Transverse colon (tissue), 4 donors: ENCODE measurements around the gene PTGDR2. TPM values are rescaled to one million over a fixed set of nuclear protein-coding genes. Genes with fewer than 3 reads are reported as not detected.

Source experiments
- DNase-seq: peaks from one replicate; pipeline ENCODE4 v3.0.0-alpha.2; 2019
- H3K27ac ChIP-seq, 4 donors: fragments of 200-600 bp; sonication (generic); 2 replicates each; pipeline ENCODE4 v1.5.1; 2016 to 2018; ENCODE audit warnings: inconsistent platforms in 4 of 4
- H3K27me3 ChIP-seq: fragments of 200-600 bp; sonication (generic); 2 replicates; pipeline ENCODE4 v1.5.1; 2017; ENCODE audit warnings: inconsistent platforms
- H3K36me3 ChIP-seq, 4 donors: fragments of 200-600 bp; sonication (generic); 2 replicates each; pipeline ENCODE4 v1.5.1; 2017 to 2019; ENCODE audit warnings: inconsistent platforms in 4 of 4
- H3K4me1 ChIP-seq, 4 donors: fragments of 200-600 bp; sonication (generic); 2 replicates each; pipeline ENCODE4 v1.5.1; 2017 to 2020; ENCODE audit warnings: inconsistent platforms in 4 of 4
- H3K4me3 ChIP-seq, 4 donors: fragments of 200-600 bp; sonication (generic); 1 replicate in 1 of 4; 2 replicates in 3 of 4; pipeline versions ENCODE4 v1.5.1 to v1.6.1; 2017 to 2019; ENCODE audit warnings: inconsistent platforms in 4 of 4
- H3K9me3 ChIP-seq, 2 donors: fragments of 200-600 bp; sonication (generic); 2 replicates each; pipeline ENCODE4 v1.5.1; 2017 to 2019; ENCODE audit warnings: inconsistent platforms in 2 of 2
- CTCF ChIP-seq, 5 experiments: fragments of 200-600 bp in 3 of 5; fragments of 450-650 bp in 2 of 5; sonication (generic) in 3 of 5; IDR thresholded peaks; 1 replicate in 2 of 5; 2 replicates in 3 of 5; pipeline ENCODE4 v1.5.1; 2016 to 2017; ENCODE audit warnings: antibody characterized with exemption in 5 of 5, inconsistent platforms in 3 of 5, mild to moderate bottlenecking in 2 of 5, moderate library complexity in 1 of 5
- EP300 ChIP-seq: sonication (generic); formaldehyde crosslinking; IDR thresholded peaks from one replicate; pipeline ENCODE4 v1.6.1; 2017; ENCODE audit warnings: antibody characterized with exemption, low read depth
- POLR2A ChIP-seq: fragments of 450-650 bp; IDR thresholded peaks from one replicate; pipeline ENCODE4 v1.6.1; 2016; ENCODE audit warnings: antibody characterized with exemption, mild to moderate bottlenecking, moderate library complexity
- POLR2AphosphoS5 ChIP-seq, 3 donors: sonication (generic); formaldehyde crosslinking; IDR thresholded peaks; one replicate each; pipeline ENCODE4 v1.6.1; 2016; ENCODE audit warnings: antibody characterized with exemption in 3 of 3
- WGBS, 2 donors: methylation state at CpG; one replicate each; pipeline ENCODE4 v1.1.5; 2018; ENCODE audit warnings: low coverage in 1 of 2; 5-methylcytosine and 5-hydroxymethylcytosine counted together
- in situ Hi-C, 4 donors: fragments of 200-750 bp; cut with MboI; loops; one replicate each; pipeline versions ENCODE4 v1.15.0 to v1.15.1; 2017; ENCODE audit warnings: low sequenced_read_pairs in 3 of 4, low pct_ligation_motif_present in 1 of 4, low pct_unique_long_range_greater_than_20kb in 1 of 4
- intact Hi-C: fragments of 100-400 bp; cut with DNase I; formaldehyde crosslinking; loops from one replicate; pipeline ENCODE4 v1.15.1; 2023; ENCODE audit warnings: low total_unique reads
- total RNA-seq, 4 donors: library from RNA; depleted of rRNA; stranded (reverse); fragments of >200 nt; gene quantifications; one replicate each; pipeline ENCODE4 v1.1.0, GENCODE V29; 2016

The PTGDR2 gene
- total RNA-seq, 4 donors from 2014 or later, result 3.5 to 36.6 (median 4.5) TPM; not detected in 1

- DNase-seq, result peak; percentile 86
- H3K36me3 ChIP-seq, result peaks cover 0 to 17% (median 6%) of the 10 kb centered on the region in 4 donors
- TF ChIP-seq EP300, result no peak
- peak; percentile 29 for TF ChIP-seq POLR2A
- TF ChIP-seq CTCF (IDR thresholded peaks at IDR 0.05), result peak in 1 of 5 experiments; percentile 13
- TF ChIP-seq POLR2AphosphoS5 (IDR thresholded peaks at IDR 0.05), result peak in 1 of 3 donors; percentile 57
- H3K4me3 ChIP-seq, result peak overlapping the region in 3 of 4 donors; percentile 31 to 46 (median 32)
- no peaks in the 10 kb centered on the region for H3K9me3 ChIP-seq
- peak overlapping the region; percentile 75 to 84 (median 78) for H3K27ac ChIP-seq
- peaks cover 0 to 10% (median 4%) of the 10 kb centered on the region in 4 donors for H3K4me1 ChIP-seq
- intact Hi-C loops (no loop called here), in situ Hi-C loops (no loop called here)
- 52 to 100% methylated on average over 1 to 67 of the region's 78 CpGs for WGBS, 2 donors
- H3K27me3 ChIP-seq, result no peaks in the 10 kb centered on the region
Measured at GRCh38 chr11:60852117-60852981, 3.4 kb downstream of the PTGDR2 start.

GRCh38 chr11:60851327-60852104, 4.2 kb downstream of the PTGDR2 start:
- intact Hi-C loops (no loop called here), in situ Hi-C loops (no loop called here)
- Histone ChIP-seq H3K4me3 (peak overlapping the region in 2 of 4 donors; percentile 31 to 46), H3K9me3 (no peaks in the 10 kb centered on the region), H3K4me1 (peaks cover 0 to 10% (median 4%) of the 10 kb centered on the region in 4 donors), H3K27me3 (no peaks in the 10 kb centered on the region), H3K36me3 (peaks cover 0 to 18% (median 6%) of the 10 kb centered on the region in 4 donors), H3K27ac (peak overlapping the region; percentile 75 to 84 (median 78))
- no peak for DNase-seq
- no peak for TF ChIP-seq POLR2AphosphoS5 (IDR thresholded peaks at IDR 0.05)
- no peak for TF ChIP-seq CTCF (IDR thresholded peaks at IDR 0.05)
- TF ChIP-seq EP300, result no peak
- no peak for TF ChIP-seq POLR2A
- 87 to 91% methylated on average over 3 to 17 of the region's 17 CpGs for whole genome bisulfite sequencing, 2 donors

- Histone ChIP-seq H3K27ac (no peak overlapping the region), H3K36me3 (peaks cover 0 to 18% (median 6%) of the 10 kb centered on the region in 4 donors), H3K27me3 (no peaks in the 10 kb centered on the region), H3K4me1 (peaks cover 0 to 16% (median 7%) of the 10 kb centered on the region in 4 donors), H3K4me3 (no peak overlapping the region), H3K9me3 (no peaks in the 10 kb centered on the region)
- in situ Hi-C loops (loop anchor here in 2 of 4 donors (25.0 kb wide), 3 partner anchors 287 to 487 kb away; partner anchors contain the start of genes DDB1 (in 1 of the 2) and TKFC (in 1 of the 2)), intact Hi-C loops (no loop called here)
- WGBS, 2 donors, result 96% methylated on average over 23 of the region's 29 CpGs; no CpG with 5 or more reads in 1 of the 2 donors
- TF ChIP-seq POLR2A (no peak), EP300 (no peak), CTCF (IDR thresholded peaks at IDR 0.05) (no peak), POLR2AphosphoS5 (IDR thresholded peaks at IDR 0.05) (no peak)
- no peak for DNase-seq
Measured at GRCh38 chr11:60849641-60850520, 5.9 kb downstream of the PTGDR2 start.
